Liver (tissue), 9 donors: ENCODE measurements around the gene SELL. TPM values are rescaled to one million over a fixed set of nuclear protein-coding genes. Genes with fewer than 3 reads are reported as not detected.

Experiments used
- DNase-seq: peaks from one replicate; pipeline ENCODE4 v3.0.0-alpha.2; 2017; ENCODE audit warnings: low spot score
- H3K27ac ChIP-seq, 2 donors: one replicate each; pipeline ENCODE4 v1.7.0; 2013; ENCODE audit warnings: inconsistent platforms in 2 of 2, low read length in 2 of 2, control low read depth in 1 of 2, low read depth in 1 of 2, mild to moderate bottlenecking in 1 of 2
- H3K27me3 ChIP-seq, 4 donors: one replicate each; pipeline versions ENCODE4 v1.6.1 to v1.7.0; 2013; ENCODE audit warnings: low read length in 3 of 4, inconsistent platforms in 1 of 4, mild to moderate bottlenecking in 1 of 4, moderate library complexity in 1 of 4; ENCODE audit not compliant: control insufficient read depth in 4 of 4, insufficient read depth in 4 of 4
- H3K36me3 ChIP-seq, 4 donors: one replicate each; pipeline versions ENCODE4 v1.6.1 to v1.7.0; 2013; ENCODE audit warnings: low read length in 3 of 4, mild to moderate bottlenecking in 3 of 4, low read depth in 1 of 4, moderate library complexity in 1 of 4; ENCODE audit not compliant: control insufficient read depth in 4 of 4, insufficient read depth in 3 of 4
- H3K4me1 ChIP-seq, 4 donors: one replicate each; pipeline versions ENCODE4 v1.6.1 to v1.7.0; 2013; ENCODE audit warnings: low read length in 3 of 4, mild to moderate bottlenecking in 3 of 4, moderate library complexity in 1 of 4; ENCODE audit not compliant: control insufficient read depth in 4 of 4, insufficient read depth in 4 of 4
- H3K4me3 ChIP-seq, 3 donors: one replicate each; pipeline versions ENCODE4 v1.6.1 to v1.7.0; 2013; ENCODE audit warnings: low read length in 3 of 3, control low read depth in 1 of 3, low read depth in 1 of 3, mild to moderate bottlenecking in 1 of 3
- H3K9ac ChIP-seq, 2 donors: one replicate each; pipeline ENCODE4 v1.7.0; 2013; ENCODE audit warnings: low read length in 2 of 2, mild to moderate bottlenecking in 2 of 2, moderate library complexity in 2 of 2, control low read depth in 1 of 2, low read depth in 1 of 2
- H3K9me3 ChIP-seq, 4 donors: one replicate each; pipeline versions ENCODE4 v1.6.1 to v1.7.0; 2013; ENCODE audit warnings: low read length in 3 of 4; ENCODE audit not compliant: control insufficient read depth in 4 of 4
- ATF3 ChIP-seq: IDR thresholded peaks from 2 replicates; pipeline ENCODE4 v1.6.1; 2016; ENCODE audit warnings: antibody characterized with exemption
- FOXA2 ChIP-seq: IDR thresholded peaks from 2 replicates; pipeline ENCODE4 v1.6.1; 2016; ENCODE audit warnings: antibody characterized with exemption
- GABPA ChIP-seq, 2 donors: IDR thresholded peaks in 1 of 2; conservative IDR thresholded peaks in 1 of 2; 2 replicates each; pipeline ENCODE4 v1.6.1; 2016; ENCODE audit warnings: antibody characterized with exemption in 2 of 2, mild to moderate bottlenecking in 1 of 2, moderate library complexity in 1 of 2
- HNF4A ChIP-seq, 2 donors: conservative IDR thresholded peaks; 2 replicates each; pipeline ENCODE4 v1.6.1; 2016; ENCODE audit warnings: antibody characterized with exemption in 2 of 2, mild to moderate bottlenecking in 2 of 2
- HNF4G ChIP-seq: IDR thresholded peaks from 2 replicates; pipeline ENCODE4 v1.6.1; 2016; ENCODE audit warnings: antibody characterized with exemption
- JUND ChIP-seq, 2 donors: IDR thresholded peaks; 2 replicates each; pipeline ENCODE4 v1.6.1; 2016; ENCODE audit warnings: antibody characterized with exemption in 2 of 2
- MAX ChIP-seq: IDR thresholded peaks from 2 replicates; pipeline ENCODE4 v1.6.1; 2016; ENCODE audit warnings: antibody characterized with exemption
- NR2F2 ChIP-seq: IDR thresholded peaks from 2 replicates; pipeline ENCODE4 v1.6.1; 2016; ENCODE audit warnings: antibody characterized with exemption
- RAD21 ChIP-seq, 2 donors: IDR thresholded peaks; 2 replicates each; pipeline ENCODE4 v1.6.1; 2016; ENCODE audit warnings: antibody characterized with exemption in 2 of 2, mild to moderate bottlenecking in 2 of 2
- REST ChIP-seq: IDR thresholded peaks from 2 replicates; pipeline ENCODE4 v1.6.1; 2016; ENCODE audit warnings: antibody characterized with exemption, mild to moderate bottlenecking
- RXRA ChIP-seq, 2 donors: IDR thresholded peaks; 2 replicates each; pipeline ENCODE4 v1.6.1; 2017 to 2018; ENCODE audit warnings: antibody characterized with exemption in 2 of 2, mild to moderate bottlenecking in 1 of 2
- SP1 ChIP-seq: IDR thresholded peaks from 2 replicates; pipeline ENCODE4 v1.6.1; 2018; ENCODE audit warnings: antibody characterized with exemption, mild to moderate bottlenecking
- TAF1 ChIP-seq: conservative IDR thresholded peaks from 2 replicates; pipeline ENCODE4 v1.6.1; 2016; ENCODE audit warnings: antibody characterized with exemption, mild to moderate bottlenecking
- YY1 ChIP-seq: IDR thresholded peaks from 2 replicates; pipeline ENCODE4 v1.6.1; 2016; ENCODE audit warnings: antibody characterized with exemption, mild to moderate bottlenecking
- ZBTB33 ChIP-seq: IDR thresholded peaks from 2 replicates; pipeline ENCODE4 v1.6.1; 2016; ENCODE audit warnings: antibody characterized with exemption
- WGBS: extraction: QIAGEN DNeasy Blood & Tissue Kit; methylation state at CpG from one replicate; pipeline ENCODE4 v1.1.7; 2013; 5-methylcytosine and 5-hydroxymethylcytosine counted together
- polyA plus RNA-seq, 2 donors: library from polyadenylated mRNA; stranded (reverse) in 1 of 2; unstranded in 1 of 2; fragments of 200-250 nt in 1 of 2; fragments of >200 nt in 1 of 2; fragmentation: Nextera tagmentation in 1 of 2; extraction: Ambion mirVana in 1 of 2; gene quantifications; one replicate each; pipeline versions ENCODE4 v1.2.1 to v1.2.3, GENCODE V29; 2013 to 2015
- total RNA-seq, 2 donors: library from RNA; depleted of rRNA; stranded (reverse); fragments of >200 nt; gene quantifications; one replicate each; pipeline ENCODE4 v1.2.3, GENCODE V29; 2014
- donor health status: healthy.
- donor health status: healthy.
- donor health status: healthy.
- donor health status: healthy.
- donor health status: healthy.

SELL gene
- total and polyA plus RNA-seq, 4 donors, result 1.5 to 9.9 (median 4.8) TPM

- Histone ChIP-seq H3K27me3 (no peaks in the 10 kb centered on the region), H3K4me1 (peaks cover 2 to 43% (median 34%) of the 10 kb centered on the region in 4 donors), H3K36me3 (no peaks in the 10 kb centered on the region), H3K9ac (no peak overlapping the region), H3K9me3 (no peaks in the 10 kb centered on the region), H3K27ac (peak overlapping the region; percentile 37 to 42), H3K4me3 (peak overlapping the region; percentile 37 to 58 (median 49))
- TF ChIP-seq MAX, result peak; percentile 90
- TF ChIP-seq RAD21 (IDR thresholded peaks at IDR 0.05), result peak in 1 of 2 donors; percentile 41
- TF ChIP-seq HNF4G, result peak; percentile 91
- no peak for TF ChIP-seq ATF3
- peak; percentile 90 to 91 for TF ChIP-seq RXRA (IDR thresholded peaks at IDR 0.05)
- peak; percentile 35 for TF ChIP-seq NR2F2
- TF ChIP-seq REST, result peak; percentile 48
- peak; percentile 93 for TF ChIP-seq SP1
- TF ChIP-seq GABPA (IDR thresholded peaks at IDR 0.05 in 1 of 2, conservative IDR thresholded peaks at IDR 0.05 in 1 of 2), result no peak
- TF ChIP-seq FOXA2, result no peak
- peak; percentile 97 to 98 for TF ChIP-seq HNF4A (conservative IDR thresholded peaks at IDR 0.05)
- TF ChIP-seq ZBTB33, result peak; percentile 32
- peak in 1 of 2 donors; percentile 42 for TF ChIP-seq JUND (IDR thresholded peaks at IDR 0.05)
- peak; percentile 80 for TF ChIP-seq YY1
- no peak for TF ChIP-seq TAF1
- no peak for DNase-seq
- 34% methylated on average over 3 of the region's 3 CpGs for WGBS
These were observed 14.5 kb upstream of the SELL start for GRCh38 chr1:169725930-169726329.

GRCh38 chr1:169724168-169724567 is 12.7 kb upstream of the SELL start:
- no peak for TF ChIP-seq ATF3
- TF ChIP-seq HNF4G, result peak; percentile 21
- TF ChIP-seq HNF4A (conservative IDR thresholded peaks at IDR 0.05), result peak; percentile 61 to 73
- TF ChIP-seq YY1, result peak; percentile 13
- no peak for TF ChIP-seq RAD21 (IDR thresholded peaks at IDR 0.05)
- TF ChIP-seq RXRA (IDR thresholded peaks at IDR 0.05), result peak in 1 of 2 donors; percentile 34
- no peak for TF ChIP-seq NR2F2
- H3K4me1 ChIP-seq, result peaks cover 2 to 43% (median 34%) of the 10 kb centered on the region in 4 donors
- H3K27ac ChIP-seq, result peak overlapping the region in 1 of 2 donors; percentile 36
- H3K9ac ChIP-seq, result peak overlapping the region in 1 of 2 donors; percentile 46
- DNase-seq, result no peak
- no peaks in the 10 kb centered on the region for H3K9me3 ChIP-seq
- H3K27me3 ChIP-seq, result no peaks in the 10 kb centered on the region
- 28% methylated on average over 4 of the region's 4 CpGs for WGBS
- peak overlapping the region in 2 of 3 donors; percentile 45 to 47 for H3K4me3 ChIP-seq
- no peaks in the 10 kb centered on the region for H3K36me3 ChIP-seq
